ENCODE results near the gene GABRG3. TPM values are rescaled to one million over a fixed set of nuclear protein-coding genes. Genes with fewer than 3 reads are reported as not detected.

The GABRG3 gene
- total RNA-seq, 1 donor from 2014 or later: 2.6 TPM

- no peak for DNase-seq (ENCODE audit: extremely low spot score, unreplicated experiment)
- H3K9me3 Mint-ChIP-seq: no peaks in the 10 kb centered on the region
- H3K4me1 Mint-ChIP-seq (ENCODE audit: unreplicated experiment): peaks cover 9% of the 10 kb centered on the region
- no peaks in the 10 kb centered on the region for H3K36me3 Mint-ChIP-seq
- no peak overlapping the region for H3K4me3 Mint-ChIP-seq
- TF ChIP-seq CTCF (conservative IDR thresholded peaks at IDR 0.05): no peak
- H3K27me3 Mint-ChIP-seq: peaks cover 10% of the 10 kb centered on the region
- H3K27ac Mint-ChIP-seq: no peak overlapping the region
Measured at GRCh38 chr15:27067175-27067574, 96.2 kb downstream of the GABRG3 start.

GRCh38 chr15:27070841-27071240, 99.9 kb downstream of the GABRG3 start:
- TF ChIP-seq CTCF (conservative IDR thresholded peaks at IDR 0.05): no peak
- no peak overlapping the region for H3K27ac Mint-ChIP-seq
- peaks cover 7% of the 10 kb centered on the region for H3K4me1 Mint-ChIP-seq (ENCODE audit: unreplicated experiment)
- DNase-seq (ENCODE audit: extremely low spot score, unreplicated experiment): no peak
- peaks cover 16% of the 10 kb centered on the region for H3K27me3 Mint-ChIP-seq
- H3K36me3 Mint-ChIP-seq: no peaks in the 10 kb centered on the region
- no peak overlapping the region for H3K4me3 Mint-ChIP-seq
- peaks cover 5% of the 10 kb centered on the region for H3K9me3 Mint-ChIP-seq

- Mint-ChIP-seq H3K27ac (no peak overlapping the region), H3K27me3 (peaks cover 12% of the 10 kb centered on the region), H3K9me3 (peaks cover 5% of the 10 kb centered on the region), H3K36me3 (no peaks in the 10 kb centered on the region), H3K4me1 (ENCODE audit: unreplicated experiment) (peaks cover 14% of the 10 kb centered on the region), H3K4me3 (no peak overlapping the region)
- TF ChIP-seq CTCF (conservative IDR thresholded peaks at IDR 0.05): no peak
- DNase-seq (ENCODE audit: extremely low spot score, unreplicated experiment): no peak
Measured at GRCh38 chr15:27074179-27074578, 103.2 kb downstream of the GABRG3 start.

- TF ChIP-seq CTCF (conservative IDR thresholded peaks at IDR 0.05): no peak
- peaks cover 20% of the 10 kb centered on the region for H3K4me1 Mint-ChIP-seq (ENCODE audit: unreplicated experiment)
- H3K9me3 Mint-ChIP-seq: peaks cover 5% of the 10 kb centered on the region
- no peak overlapping the region for H3K27ac Mint-ChIP-seq
- no peak overlapping the region for H3K4me3 Mint-ChIP-seq
- peaks cover 9% of the 10 kb centered on the region for H3K27me3 Mint-ChIP-seq
- DNase-seq (ENCODE audit: extremely low spot score, unreplicated experiment): no peak
- H3K36me3 Mint-ChIP-seq: no peaks in the 10 kb centered on the region
Measured at GRCh38 chr15:27077790-27078189, 106.8 kb downstream of the GABRG3 start.

GRCh38 chr15:27081676-27082418, 110.9 kb downstream of the GABRG3 start:
- Mint-ChIP-seq H3K27ac (no peak overlapping the region), H3K4me1 (ENCODE audit: unreplicated experiment) (peaks cover 33% of the 10 kb centered on the region), H3K4me3 (no peak overlapping the region), H3K9me3 (no peaks in the 10 kb centered on the region), H3K27me3 (peaks cover 2% of the 10 kb centered on the region), H3K36me3 (no peaks in the 10 kb centered on the region)
- no peak for TF ChIP-seq CTCF (conservative IDR thresholded peaks at IDR 0.05)
- DNase-seq (ENCODE audit: extremely low spot score, unreplicated experiment): no peak

Data from type B pancreatic cell (in vitro differentiated cells).